ENCODE results near the gene FTCDNL1.
A peak's percentile ranks its signal among the peaks of the same experiment; 100 is the strongest.

Gene FTCDNL1

GRCh38 chr2:199778655-199779054, 72.3 kb downstream of the FTCDNL1 start:
- no peak for DNase-seq

- DNase-seq: no peak
Observed at GRCh38 chr2:199777916-199778315, 73.1 kb downstream of the FTCDNL1 start.

DNA sequence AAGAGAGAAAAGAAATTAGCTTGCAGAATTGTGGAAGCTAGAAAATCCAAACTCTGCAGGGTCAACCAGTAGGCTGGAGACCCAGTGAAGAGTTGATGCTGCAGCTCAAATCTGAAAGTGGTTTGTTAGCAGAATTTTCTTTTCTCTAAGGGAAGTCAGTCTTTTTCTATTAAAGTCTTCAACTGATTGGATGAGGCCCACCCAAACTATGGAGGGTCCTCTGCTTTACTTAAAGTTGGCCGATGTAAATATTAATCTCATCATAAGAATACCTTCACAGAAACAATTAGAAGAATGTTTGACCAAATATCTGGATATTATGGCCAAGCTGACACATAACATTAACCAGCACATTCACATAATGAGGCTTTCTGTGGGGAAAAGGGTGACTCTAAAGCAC, 73.7 kb downstream of the FTCDNL1 start:
- no peak for DNase-seq

GRCh38 chr2:199775267-199775666, 75.7 kb downstream of the FTCDNL1 start:
- no peak for DNase-seq

GRCh38 chr2:199772035-199772976, 78.7 kb downstream of the FTCDNL1 start:
- DNase-seq: no peak

GRCh38 chr2:199770716-199771115, 80.3 kb downstream of the FTCDNL1 start:
- no peak for DNase-seq

- no peak for DNase-seq
Observed at GRCh38 chr2:199765646-199766045, 85.3 kb downstream of the FTCDNL1 start.

- no peak for DNase-seq
Observed at GRCh38 chr2:199764273-199764800, 86.7 kb downstream of the FTCDNL1 start.

DNA sequence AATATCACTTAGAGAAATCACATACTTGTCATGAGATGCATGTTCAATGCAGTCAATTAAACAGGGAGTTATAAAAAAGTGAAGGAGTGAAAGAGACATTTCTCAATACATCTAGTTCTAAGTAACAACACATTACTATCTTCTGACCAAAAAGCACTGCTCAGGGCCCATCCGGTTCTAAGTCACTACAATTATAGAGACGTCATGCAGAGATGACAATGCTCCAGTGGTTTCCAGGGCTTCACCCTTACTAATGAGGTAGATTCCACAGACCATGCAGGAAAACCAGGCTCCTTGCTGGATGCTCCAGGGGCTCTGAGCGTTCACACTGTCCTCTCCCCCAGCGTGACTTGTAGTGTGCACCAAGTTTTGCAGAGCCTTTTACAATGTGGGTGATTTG, 88.0 kb downstream of the FTCDNL1 start:
- DNase-seq: no peak

- no peak for DNase-seq
Observed at GRCh38 chr2:199760574-199760973, 90.4 kb downstream of the FTCDNL1 start.

DNA sequence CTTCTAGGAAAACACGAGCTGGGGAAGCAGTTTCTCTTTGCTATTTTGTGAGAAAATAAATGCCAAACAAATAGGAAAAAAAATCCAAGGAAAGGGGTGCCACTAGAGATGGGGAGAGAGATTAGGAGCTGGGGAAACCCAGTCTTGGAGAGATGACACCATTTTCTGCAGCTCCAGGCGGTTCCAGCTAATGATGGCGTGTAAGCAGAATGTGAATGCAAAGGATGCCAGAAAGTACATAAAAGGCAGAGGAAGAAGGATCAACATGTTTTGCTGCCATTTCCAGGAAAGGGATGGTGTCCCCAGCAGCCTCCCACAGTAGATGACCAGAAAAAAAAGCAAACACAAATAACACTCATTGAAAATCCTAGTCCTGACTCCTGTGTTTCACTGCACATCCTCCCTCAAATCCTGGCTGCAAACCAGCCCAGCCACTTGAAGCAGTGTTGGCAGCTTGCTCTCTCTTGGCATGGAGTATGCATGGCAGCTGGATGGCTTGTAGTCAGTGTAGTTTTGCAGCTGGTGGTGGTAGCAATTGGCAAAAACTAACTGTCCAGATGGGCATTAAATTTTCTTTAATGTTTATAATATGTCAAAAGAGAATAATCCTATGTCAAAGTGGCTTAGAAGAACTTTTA, 93.6 kb downstream of the FTCDNL1 start:
- DNase-seq: no peak

GRCh38 chr2:199756743-199757142, 94.2 kb downstream of the FTCDNL1 start:
- DNase-seq: no peak

- DNase-seq: no peak
Observed at GRCh38 chr2:199756211-199756610, 94.8 kb downstream of the FTCDNL1 start.

DNA sequence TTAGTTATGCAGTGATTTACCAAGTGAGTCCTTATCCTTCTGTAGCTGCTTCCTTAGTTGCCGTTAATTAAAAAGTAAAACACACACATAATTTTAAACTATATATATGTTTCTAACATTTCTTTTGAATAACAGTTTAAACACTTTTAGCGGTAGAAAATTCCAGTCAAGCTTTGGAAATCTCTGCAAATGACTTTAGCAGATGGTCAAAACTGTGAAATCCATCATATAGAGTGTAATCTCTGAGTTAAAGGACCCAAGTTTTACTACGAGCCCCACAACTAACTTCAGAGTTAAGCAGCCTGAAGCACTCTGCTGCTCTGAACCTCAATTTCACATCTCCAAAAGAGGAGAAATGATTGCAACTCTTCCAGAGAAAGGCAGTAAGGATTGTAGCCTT, 96.2 kb downstream of the FTCDNL1 start:
- no peak for DNase-seq

DNA sequence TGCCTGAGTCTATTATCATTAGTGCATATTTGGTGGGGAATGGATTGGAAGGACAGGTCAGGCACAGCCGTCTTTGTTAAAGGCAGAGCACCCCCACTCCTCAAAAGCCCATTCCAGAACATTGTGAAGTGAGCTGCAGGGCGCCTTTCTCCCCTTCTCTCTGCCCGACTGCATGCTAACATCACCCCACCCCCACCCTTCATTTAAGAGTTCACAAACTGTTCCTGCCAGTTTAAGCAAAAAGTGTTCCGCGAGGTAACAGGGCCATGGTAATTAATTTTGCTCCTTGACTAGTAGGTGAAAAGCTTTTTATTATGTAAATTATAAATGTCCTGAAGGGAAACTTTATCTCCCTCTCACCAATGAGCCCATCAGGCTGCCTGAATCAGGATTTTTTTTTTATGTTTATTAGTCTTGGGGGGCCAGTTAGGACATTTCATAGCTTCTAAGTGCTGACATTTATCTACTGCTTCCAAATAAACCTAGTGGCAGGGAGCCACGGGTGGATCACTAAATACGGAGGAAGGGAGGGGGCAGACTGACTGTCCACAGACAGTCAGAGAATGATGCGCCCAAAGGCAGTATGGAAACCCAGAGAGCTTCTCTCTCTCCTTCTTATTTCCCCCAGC, 99.4 kb downstream of the FTCDNL1 start:
- DNase-seq: no peak

DNA sequence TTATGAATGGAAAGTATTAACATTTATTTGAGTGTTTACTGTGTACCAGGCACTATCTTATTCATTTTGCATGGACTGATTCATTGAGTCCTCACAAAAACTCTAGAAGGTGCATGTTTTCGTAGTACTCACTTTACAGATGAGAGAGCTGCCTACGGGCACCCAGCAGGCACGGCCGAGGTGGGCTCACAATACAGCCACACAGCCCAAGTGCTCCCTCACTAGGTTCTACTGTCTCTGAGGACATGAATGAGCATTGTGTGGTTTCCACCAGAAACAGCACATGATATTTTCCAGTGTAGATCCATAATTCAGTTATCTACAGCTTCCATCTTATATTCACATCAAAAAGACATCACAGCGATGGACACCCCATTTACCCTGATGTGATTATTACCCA, 101.4 kb downstream of the FTCDNL1 start:
- no peak for DNase-seq

GRCh38 chr2:199744724-199745123, 106.3 kb downstream of the FTCDNL1 start:
- no peak for DNase-seq

GRCh38 chr2:199744260-199744659, 106.7 kb downstream of the FTCDNL1 start:
- no peak for DNase-seq

DNA sequence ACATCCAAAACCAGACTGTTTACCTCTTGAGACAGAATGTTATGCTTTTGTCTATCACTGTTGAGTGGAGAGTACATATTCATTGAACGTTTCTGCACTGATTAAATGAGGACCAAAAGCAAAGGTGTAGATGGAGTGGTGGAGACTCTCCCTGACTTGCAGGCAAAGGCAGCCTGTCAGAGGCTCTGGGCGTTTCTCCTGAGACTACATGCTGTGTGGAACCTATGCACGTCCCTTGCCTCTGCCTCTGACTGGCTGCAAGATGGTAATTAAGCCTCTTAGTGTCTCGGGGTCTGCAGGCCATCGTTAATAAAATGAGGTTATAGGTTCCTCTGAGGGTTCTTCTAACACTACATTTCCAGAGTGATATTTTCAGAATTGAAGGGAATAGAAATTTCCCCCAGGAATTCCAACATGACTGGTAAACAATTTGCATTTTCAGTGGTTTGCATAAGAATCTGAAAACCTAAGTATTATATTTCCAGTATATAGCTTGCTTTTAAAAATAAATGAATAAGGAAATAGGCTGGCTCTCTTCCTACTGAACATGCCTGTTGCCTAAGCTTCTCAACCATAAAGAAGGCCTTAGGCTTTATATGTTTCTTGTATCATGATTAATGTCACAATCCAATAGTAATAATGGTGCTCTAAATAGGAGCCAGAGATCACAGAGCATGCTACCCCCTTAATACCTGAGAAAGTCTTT, 107.4 kb downstream of the FTCDNL1 start:
- DNase-seq: no peak

GRCh38 chr2:199742884-199743283, 108.1 kb downstream of the FTCDNL1 start:
- no peak for DNase-seq

GRCh38 chr2:199740111-199740428, 110.9 kb downstream of the FTCDNL1 start:
- DNase-seq: no peak

- DNase-seq: peak; percentile 60
Observed at GRCh38 chr2:199739413-199740110, 111.4 kb downstream of the FTCDNL1 start.

Data from fibroblast of skin of right quadriceps (primary cell).